WTC11 (cell line): ENCODE results near the gene RANBP17. TPM values are rescaled to one million over a fixed set of nuclear protein-coding genes. Genes with fewer than 3 reads are reported as not detected.

Experiments
- ATAC-seq: fragments of 200-7000 bp; cut with Tn5 transposase; 2 replicates; pipeline ENCODE4 v1.10.0; 2021; ENCODE audit warnings: mild to moderate bottlenecking, moderate library complexity
- CTCF ChIA-PET: fragments of 300-600 bp; sonication (Branson Sonifier 250); formaldehyde crosslinking; loops from one replicate; lab custom pipeline; 2021; ENCODE audit warnings: antibody characterized with exemption; lab: Charles Lee
- POLR2A ChIA-PET: fragments of 350-600 bp; sonication (Branson Sonifier 250); formaldehyde crosslinking; loops from one replicate; lab custom pipeline; 2021; ENCODE audit warnings: antibody characterized with exemption; lab: Charles Lee
- DNase-seq: peaks from one replicate; pipeline ENCODE4 v3.0.0; 2021; ENCODE audit warnings: low spot score
- H3K27ac Mint-ChIP-seq: 2 replicates; pipeline ENCODE4 v1.8.0; 2021; ENCODE audit warnings: mixed read lengths
- H3K27me3 Mint-ChIP-seq: 2 replicates; pipeline ENCODE4 v1.8.0; 2021; ENCODE audit warnings: low read depth, mild to moderate bottlenecking, moderate library complexity, mixed read lengths
- H3K36me3 Mint-ChIP-seq: 2 replicates; pipeline ENCODE4 v1.8.0; 2021; ENCODE audit warnings: mixed read lengths
- H3K4me1 Mint-ChIP-seq: 2 replicates; pipeline ENCODE4 v1.8.0; 2022; ENCODE audit warnings: mixed read lengths
- H3K4me3 Mint-ChIP-seq: 2 replicates; pipeline ENCODE4 v1.8.0; 2021; ENCODE audit warnings: mild to moderate bottlenecking, moderate library complexity, mixed read lengths
- H3K9me3 Mint-ChIP-seq: 2 replicates; pipeline ENCODE4 v1.8.0; 2021; ENCODE audit warnings: mixed read lengths
- ATF6 ChIP-seq: sonication (generic); formaldehyde crosslinking; IDR thresholded peaks from 2 replicates; pipeline ENCODE4 v1.8.1; 2023; ENCODE audit warnings: mild to moderate bottlenecking, missing genetic modification reagents
- CTCF ChIP-seq: fragments of 200-600 bp; IDR thresholded peaks from 2 replicates; pipeline ENCODE4 v1.8.0; 2022; ENCODE audit warnings: antibody characterized with exemption
- ETV6 ChIP-seq: sonication (generic); formaldehyde crosslinking; IDR thresholded peaks from 2 replicates; pipeline ENCODE4 v1.8.1; 2022; ENCODE audit warnings: mild to moderate bottlenecking, missing genetic modification reagents
- FOXK1 ChIP-seq: sonication (generic); formaldehyde crosslinking; IDR thresholded peaks from 2 replicates; pipeline ENCODE4 v1.8.0; 2022; ENCODE audit warnings: mild to moderate bottlenecking, moderate library complexity, missing genetic modification reagents
- GABPB1 ChIP-seq: sonication (generic); formaldehyde crosslinking; IDR thresholded peaks from 2 replicates; pipeline ENCODE4 v1.8.1; 2023; ENCODE audit warnings: mild to moderate bottlenecking, missing genetic modification reagents
- HMGA2 ChIP-seq: fragments of 250-450 bp; sonication (Bioruptor Pico); IDR thresholded peaks from 2 replicates; pipeline ENCODE4 v1.4.0; 2021; ENCODE audit warnings: mild to moderate bottlenecking, moderate library complexity
- JUN ChIP-seq: sonication (generic); formaldehyde crosslinking; IDR thresholded peaks from 2 replicates; pipeline ENCODE4 v1.8.0; 2023; ENCODE audit warnings: mild to moderate bottlenecking, missing genetic modification reagents
- KAT7 ChIP-seq: sonication (generic); formaldehyde crosslinking; IDR thresholded peaks from 2 replicates; pipeline ENCODE4 v1.8.1; 2023; ENCODE audit warnings: missing genetic modification reagents, mild to moderate bottlenecking, borderline replicate concordance
- MYBL2 ChIP-seq: sonication (generic); formaldehyde crosslinking; IDR thresholded peaks from 2 replicates; pipeline ENCODE4 v1.8.1; 2023; ENCODE audit warnings: mild to moderate bottlenecking, moderate library complexity, missing genetic modification reagents
- PRDM15 ChIP-seq: sonication (generic); formaldehyde crosslinking; IDR thresholded peaks from 2 replicates; pipeline ENCODE4 v1.8.0; 2022; ENCODE audit warnings: missing genetic modification reagents
- TEAD1 ChIP-seq: sonication (generic); formaldehyde crosslinking; IDR thresholded peaks from 2 replicates; pipeline ENCODE4 v1.8.0; 2022; ENCODE audit warnings: mild to moderate bottlenecking, missing genetic modification reagents
- TEAD4 ChIP-seq: sonication (generic); formaldehyde crosslinking; IDR thresholded peaks from 2 replicates; pipeline ENCODE4 v1.8.0; 2022; ENCODE audit warnings: mild to moderate bottlenecking, missing genetic modification reagents
- ZNF263 ChIP-seq: sonication (generic); formaldehyde crosslinking; IDR thresholded peaks from 2 replicates; pipeline ENCODE4 v1.8.1; 2022; ENCODE audit warnings: low read depth, mild to moderate bottlenecking, moderate library complexity, missing genetic modification reagents
- ZNF425 ChIP-seq: fragments of 250-450 bp; sonication (Bioruptor Pico); conservative IDR thresholded peaks from 2 replicates; pipeline ENCODE4 v1.9.0; 2021; ENCODE audit warnings: mild to moderate bottlenecking
- total RNA-seq: library from RNA; stranded (reverse); gene quantifications from 3 replicates; pipeline ENCODE4 v1.2.3, GENCODE V29; 2021
- TF ChIP-seq, protein P1 (sequence below): sonication (generic); formaldehyde crosslinking; IDR thresholded peaks from 2 replicates; pipeline ENCODE4 v1.8.1; 2023; ENCODE audit warnings: mild to moderate bottlenecking, missing genetic modification reagents, moderate library complexity
- TF ChIP-seq, protein P2 (sequence below): sonication (generic); formaldehyde crosslinking; conservative IDR thresholded peaks from 2 replicates; pipeline ENCODE4 v1.8.1; 2023; ENCODE audit warnings: mild to moderate bottlenecking, low read depth, missing genetic modification reagents, moderate library complexity
- TF ChIP-seq, protein P3 (sequence below): sonication (generic); formaldehyde crosslinking; IDR thresholded peaks from 2 replicates; pipeline ENCODE4 v1.8.1; 2022; ENCODE audit warnings: low read depth, mild to moderate bottlenecking, moderate library complexity, missing genetic modification reagents, borderline replicate concordance
- TF ChIP-seq, protein P4 (sequence below): fragments of 250-450 bp; sonication (Bioruptor Pico); IDR thresholded peaks from 2 replicates; pipeline ENCODE4 v1.9.0; 2021; ENCODE audit warnings: moderate library complexity, mild to moderate bottlenecking, inconsistent platforms, borderline replicate concordance
- TF ChIP-seq, protein P5 (sequence below): sonication (generic); formaldehyde crosslinking; IDR thresholded peaks from 2 replicates; pipeline ENCODE4 v1.8.0; 2023; ENCODE audit warnings: mild to moderate bottlenecking, missing genetic modification reagents

The RANBP17 gene
- total RNA-seq, 1 experiment from 2014 or later, result 23.1 TPM

DNA sequence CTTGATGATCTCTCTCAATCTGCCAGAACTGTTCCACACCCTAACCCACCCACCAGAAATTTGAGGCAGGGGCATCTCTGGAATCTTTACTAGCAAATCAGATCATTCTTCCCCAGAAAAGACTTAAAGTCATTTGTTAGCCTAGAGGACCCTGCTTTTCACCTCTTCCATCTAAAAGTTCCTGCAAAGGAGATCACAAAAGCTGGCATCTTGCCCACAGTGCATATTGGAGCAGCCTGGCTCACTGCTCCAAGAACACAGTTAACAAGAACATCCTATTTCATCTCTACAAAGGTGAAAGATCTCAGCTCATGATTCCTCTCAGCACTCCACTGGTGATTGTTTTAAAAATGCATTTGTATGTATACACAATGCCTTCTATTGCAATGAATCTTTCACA lies 42.0 kb upstream of the RANBP17 start:
- DNase-seq (no peak), ATAC-seq (no peak)
- ChIA-PET POLR2A (no interaction called here), CTCF (interaction anchor here (1.2 kb wide), 1 partner anchor 10 kb away, joined by 4 read pairs; no protein-coding TSS in a partner anchor)
- H3K36me3 Mint-ChIP-seq, result peaks cover under 1% of the 10 kb centered on the region
- H3K9me3 Mint-ChIP-seq, result peaks cover 23% of the 10 kb centered on the region
- TF ChIP-seq ZNF263 (CRISPR knock-in tag) (no peak), MYBL2 (CRISPR knock-in tag) (no peak), ETV6 (no peak), CTCF (no peak), TEAD1 (CRISPR knock-in tag) (no peak), KAT7 (CRISPR knock-in tag) (no peak), GABPB1 (CRISPR knock-in tag) (no peak), ATF6 (CRISPR knock-in tag) (no peak), JUN (CRISPR knock-in tag) (no peak), HMGA2 (no peak), TEAD4 (CRISPR knock-in tag) (no peak), PRDM15 (CRISPR knock-in tag) (no peak), ZNF425 (CRISPR knock-in tag) (no peak), FOXK1 (CRISPR knock-in tag) (no peak)
- TF ChIP-seq, protein P1, sequence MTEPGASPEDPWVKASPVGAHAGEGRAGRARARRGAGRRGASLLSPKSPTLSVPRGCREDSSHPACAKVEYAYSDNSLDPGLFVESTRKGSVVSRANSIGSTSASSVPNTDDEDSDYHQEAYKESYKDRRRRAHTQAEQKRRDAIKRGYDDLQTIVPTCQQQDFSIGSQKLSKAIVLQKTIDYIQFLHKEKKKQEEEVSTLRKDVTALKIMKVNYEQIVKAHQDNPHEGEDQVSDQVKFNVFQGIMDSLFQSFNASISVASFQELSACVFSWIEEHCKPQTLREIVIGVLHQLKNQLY (CRISPR knock-in tag), result no peak
- TF ChIP-seq, protein P2, sequence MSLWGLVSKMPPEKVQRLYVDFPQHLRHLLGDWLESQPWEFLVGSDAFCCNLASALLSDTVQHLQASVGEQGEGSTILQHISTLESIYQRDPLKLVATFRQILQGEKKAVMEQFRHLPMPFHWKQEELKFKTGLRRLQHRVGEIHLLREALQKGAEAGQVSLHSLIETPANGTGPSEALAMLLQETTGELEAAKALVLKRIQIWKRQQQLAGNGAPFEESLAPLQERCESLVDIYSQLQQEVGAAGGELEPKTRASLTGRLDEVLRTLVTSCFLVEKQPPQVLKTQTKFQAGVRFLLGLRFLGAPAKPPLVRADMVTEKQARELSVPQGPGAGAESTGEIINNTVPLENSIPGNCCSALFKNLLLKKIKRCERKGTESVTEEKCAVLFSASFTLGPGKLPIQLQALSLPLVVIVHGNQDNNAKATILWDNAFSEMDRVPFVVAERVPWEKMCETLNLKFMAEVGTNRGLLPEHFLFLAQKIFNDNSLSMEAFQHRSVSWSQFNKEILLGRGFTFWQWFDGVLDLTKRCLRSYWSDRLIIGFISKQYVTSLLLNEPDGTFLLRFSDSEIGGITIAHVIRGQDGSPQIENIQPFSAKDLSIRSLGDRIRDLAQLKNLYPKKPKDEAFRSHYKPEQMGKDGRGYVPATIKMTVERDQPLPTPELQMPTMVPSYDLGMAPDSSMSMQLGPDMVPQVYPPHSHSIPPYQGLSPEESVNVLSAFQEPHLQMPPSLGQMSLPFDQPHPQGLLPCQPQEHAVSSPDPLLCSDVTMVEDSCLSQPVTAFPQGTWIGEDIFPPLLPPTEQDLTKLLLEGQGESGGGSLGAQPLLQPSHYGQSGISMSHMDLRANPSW (CRISPR knock-in tag), result no peak
- TF ChIP-seq, protein P3, sequence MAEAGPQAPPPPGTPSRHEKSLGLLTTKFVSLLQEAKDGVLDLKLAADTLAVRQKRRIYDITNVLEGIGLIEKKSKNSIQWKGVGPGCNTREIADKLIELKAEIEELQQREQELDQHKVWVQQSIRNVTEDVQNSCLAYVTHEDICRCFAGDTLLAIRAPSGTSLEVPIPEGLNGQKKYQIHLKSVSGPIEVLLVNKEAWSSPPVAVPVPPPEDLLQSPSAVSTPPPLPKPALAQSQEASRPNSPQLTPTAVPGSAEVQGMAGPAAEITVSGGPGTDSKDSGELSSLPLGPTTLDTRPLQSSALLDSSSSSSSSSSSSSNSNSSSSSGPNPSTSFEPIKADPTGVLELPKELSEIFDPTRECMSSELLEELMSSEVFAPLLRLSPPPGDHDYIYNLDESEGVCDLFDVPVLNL (CRISPR knock-in tag), result no peak
- TF ChIP-seq, protein P4, sequence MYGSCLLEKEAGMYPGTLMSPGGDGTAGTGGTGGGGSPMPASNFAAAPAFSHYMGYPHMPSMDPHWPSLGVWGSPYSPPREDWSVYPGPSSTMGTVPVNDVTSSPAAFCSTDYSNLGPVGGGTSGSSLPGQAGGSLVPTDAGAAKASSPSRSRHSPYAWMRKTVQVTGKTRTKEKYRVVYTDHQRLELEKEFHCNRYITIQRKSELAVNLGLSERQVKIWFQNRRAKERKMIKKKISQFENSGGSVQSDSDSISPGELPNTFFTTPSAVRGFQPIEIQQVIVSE (CRISPR knock-in tag), result no peak
- TF ChIP-seq, protein P5, sequence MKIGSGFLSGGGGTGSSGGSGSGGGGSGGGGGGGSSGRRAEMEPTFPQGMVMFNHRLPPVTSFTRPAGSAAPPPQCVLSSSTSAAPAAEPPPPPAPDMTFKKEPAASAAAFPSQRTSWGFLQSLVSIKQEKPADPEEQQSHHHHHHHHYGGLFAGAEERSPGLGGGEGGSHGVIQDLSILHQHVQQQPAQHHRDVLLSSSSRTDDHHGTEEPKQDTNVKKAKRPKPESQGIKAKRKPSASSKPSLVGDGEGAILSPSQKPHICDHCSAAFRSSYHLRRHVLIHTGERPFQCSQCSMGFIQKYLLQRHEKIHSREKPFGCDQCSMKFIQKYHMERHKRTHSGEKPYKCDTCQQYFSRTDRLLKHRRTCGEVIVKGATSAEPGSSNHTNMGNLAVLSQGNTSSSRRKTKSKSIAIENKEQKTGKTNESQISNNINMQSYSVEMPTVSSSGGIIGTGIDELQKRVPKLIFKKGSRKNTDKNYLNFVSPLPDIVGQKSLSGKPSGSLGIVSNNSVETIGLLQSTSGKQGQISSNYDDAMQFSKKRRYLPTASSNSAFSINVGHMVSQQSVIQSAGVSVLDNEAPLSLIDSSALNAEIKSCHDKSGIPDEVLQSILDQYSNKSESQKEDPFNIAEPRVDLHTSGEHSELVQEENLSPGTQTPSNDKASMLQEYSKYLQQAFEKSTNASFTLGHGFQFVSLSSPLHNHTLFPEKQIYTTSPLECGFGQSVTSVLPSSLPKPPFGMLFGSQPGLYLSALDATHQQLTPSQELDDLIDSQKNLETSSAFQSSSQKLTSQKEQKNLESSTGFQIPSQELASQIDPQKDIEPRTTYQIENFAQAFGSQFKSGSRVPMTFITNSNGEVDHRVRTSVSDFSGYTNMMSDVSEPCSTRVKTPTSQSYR (CRISPR knock-in tag), result no peak
- no peak overlapping the region for H3K27ac Mint-ChIP-seq
- H3K4me1 Mint-ChIP-seq, result no peaks in the 10 kb centered on the region
- no peak overlapping the region for H3K4me3 Mint-ChIP-seq
- no peaks in the 10 kb centered on the region for H3K27me3 Mint-ChIP-seq
